NCI-H2196 treated with DMSO at 0.1 percent for 48 hours (cell line): ENCODE results near the gene PTGFRN.

ENCODE experiments used
- DNase-seq: peaks from one replicate; lab custom pipeline; 2025; ENCODE audit not compliant: unreplicated experiment; lab: John Stamatoyannopoulos, UW

The PTGFRN gene

GRCh38 chr1:116994411-116994810, 84.7 kb downstream of the PTGFRN start:
- DNase-seq = no peak

GRCh38 chr1:116997066-116997465, 87.3 kb downstream of the PTGFRN start:
- DNase-seq = no peak

GRCh38 chr1:116997636-116998035, 87.9 kb downstream of the PTGFRN start:
- no peak for DNase-seq

GRCh38 chr1:116999596-116999995, 89.9 kb downstream of the PTGFRN start:
- DNase-seq = no peak

GRCh38 chr1:117000142-117000541, 90.4 kb downstream of the PTGFRN start:
- DNase-seq = no peak

GRCh38 chr1:117001254-117001927, 91.7 kb downstream of the PTGFRN start, which contains the start of gene CD101:
Gene CD101 (plus strand): TSS chr1:117001760. CDS start chr1:117001818, 58 bp downstream.
- no peak for DNase-seq

GRCh38 chr1:117003223-117003875, 93.6 kb downstream of the PTGFRN start:
- no peak for DNase-seq

GRCh38 chr1:117007719-117008013, 98.0 kb downstream of the PTGFRN start:
- DNase-seq = no peak

- no peak for DNase-seq
These were observed 98.9 kb downstream of the PTGFRN start for GRCh38 chr1:117008656-117009055.

- no peak for DNase-seq
These were observed 99.4 kb downstream of the PTGFRN start for GRCh38 chr1:117009132-117009531.

- DNase-seq = no peak
These were observed 100.7 kb downstream of the PTGFRN start for GRCh38 chr1:117010310-117010969.

- no peak for DNase-seq
These were observed 101.6 kb downstream of the PTGFRN start for GRCh38 chr1:117011334-117011733.

GRCh38 chr1:117013309-117013858, 103.7 kb downstream of the PTGFRN start:
- DNase-seq = no peak

- no peak for DNase-seq
These were observed 104.5 kb downstream of the PTGFRN start for GRCh38 chr1:117014209-117014608.

GRCh38 chr1:117015724-117016123, 106.0 kb downstream of the PTGFRN start:
- DNase-seq = no peak

- no peak for DNase-seq
These were observed 107.3 kb downstream of the PTGFRN start for GRCh38 chr1:117017062-117017461.

- DNase-seq = no peak
These were observed 107.9 kb downstream of the PTGFRN start for GRCh38 chr1:117017648-117018047.

GRCh38 chr1:117020526-117021156, 110.9 kb downstream of the PTGFRN start:
- DNase-seq = no peak

- no peak for DNase-seq
These were observed 112.4 kb downstream of the PTGFRN start for GRCh38 chr1:117022114-117022513.

- no peak for DNase-seq
These were observed 115.9 kb downstream of the PTGFRN start for GRCh38 chr1:117025568-117025967.

GRCh38 chr1:117026361-117026760, 116.6 kb downstream of the PTGFRN start:
- no peak for DNase-seq

GRCh38 chr1:117029685-117030084, 120.0 kb downstream of the PTGFRN start:
- DNase-seq = no peak
